Measurements from ENCODE around the gene CCNYL1.

DNA sequence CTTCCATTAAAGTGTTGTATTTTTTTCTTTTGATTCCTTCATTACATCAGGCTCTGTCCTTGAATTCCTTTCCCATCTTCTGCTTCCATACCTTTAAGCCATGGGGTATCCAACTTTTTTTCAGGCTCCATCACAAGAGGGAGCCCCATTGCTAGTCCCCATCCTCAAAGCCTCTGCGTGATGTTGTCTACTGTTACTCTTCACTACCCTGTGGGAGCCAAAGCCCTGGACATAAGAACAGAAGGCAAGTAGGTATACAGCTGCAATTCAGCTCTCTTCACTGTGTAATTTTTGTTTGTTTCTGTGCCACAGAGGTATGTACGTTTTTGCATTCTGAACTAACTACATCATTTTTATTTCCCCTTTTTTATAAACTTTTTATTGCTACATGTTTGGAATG lies 36.6 kb upstream of the CCNYL1 start:
- TF ChIP-seq, protein P1, sequence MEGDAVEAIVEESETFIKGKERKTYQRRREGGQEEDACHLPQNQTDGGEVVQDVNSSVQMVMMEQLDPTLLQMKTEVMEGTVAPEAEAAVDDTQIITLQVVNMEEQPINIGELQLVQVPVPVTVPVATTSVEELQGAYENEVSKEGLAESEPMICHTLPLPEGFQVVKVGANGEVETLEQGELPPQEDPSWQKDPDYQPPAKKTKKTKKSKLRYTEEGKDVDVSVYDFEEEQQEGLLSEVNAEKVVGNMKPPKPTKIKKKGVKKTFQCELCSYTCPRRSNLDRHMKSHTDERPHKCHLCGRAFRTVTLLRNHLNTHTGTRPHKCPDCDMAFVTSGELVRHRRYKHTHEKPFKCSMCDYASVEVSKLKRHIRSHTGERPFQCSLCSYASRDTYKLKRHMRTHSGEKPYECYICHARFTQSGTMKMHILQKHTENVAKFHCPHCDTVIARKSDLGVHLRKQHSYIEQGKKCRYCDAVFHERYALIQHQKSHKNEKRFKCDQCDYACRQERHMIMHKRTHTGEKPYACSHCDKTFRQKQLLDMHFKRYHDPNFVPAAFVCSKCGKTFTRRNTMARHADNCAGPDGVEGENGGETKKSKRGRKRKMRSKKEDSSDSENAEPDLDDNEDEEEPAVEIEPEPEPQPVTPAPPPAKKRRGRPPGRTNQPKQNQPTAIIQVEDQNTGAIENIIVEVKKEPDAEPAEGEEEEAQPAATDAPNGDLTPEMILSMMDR (IDR thresholded peaks at IDR 0.05; ENCODE audit: poor library complexity, severe bottlenecking): no peak
- no peak for TF ChIP-seq EZH2 (IDR thresholded peaks at IDR 0.05; ENCODE audit: borderline replicate concordance, insufficient read depth, low read length, poor library complexity, severe bottlenecking)
- TF ChIP-seq, protein P2, sequence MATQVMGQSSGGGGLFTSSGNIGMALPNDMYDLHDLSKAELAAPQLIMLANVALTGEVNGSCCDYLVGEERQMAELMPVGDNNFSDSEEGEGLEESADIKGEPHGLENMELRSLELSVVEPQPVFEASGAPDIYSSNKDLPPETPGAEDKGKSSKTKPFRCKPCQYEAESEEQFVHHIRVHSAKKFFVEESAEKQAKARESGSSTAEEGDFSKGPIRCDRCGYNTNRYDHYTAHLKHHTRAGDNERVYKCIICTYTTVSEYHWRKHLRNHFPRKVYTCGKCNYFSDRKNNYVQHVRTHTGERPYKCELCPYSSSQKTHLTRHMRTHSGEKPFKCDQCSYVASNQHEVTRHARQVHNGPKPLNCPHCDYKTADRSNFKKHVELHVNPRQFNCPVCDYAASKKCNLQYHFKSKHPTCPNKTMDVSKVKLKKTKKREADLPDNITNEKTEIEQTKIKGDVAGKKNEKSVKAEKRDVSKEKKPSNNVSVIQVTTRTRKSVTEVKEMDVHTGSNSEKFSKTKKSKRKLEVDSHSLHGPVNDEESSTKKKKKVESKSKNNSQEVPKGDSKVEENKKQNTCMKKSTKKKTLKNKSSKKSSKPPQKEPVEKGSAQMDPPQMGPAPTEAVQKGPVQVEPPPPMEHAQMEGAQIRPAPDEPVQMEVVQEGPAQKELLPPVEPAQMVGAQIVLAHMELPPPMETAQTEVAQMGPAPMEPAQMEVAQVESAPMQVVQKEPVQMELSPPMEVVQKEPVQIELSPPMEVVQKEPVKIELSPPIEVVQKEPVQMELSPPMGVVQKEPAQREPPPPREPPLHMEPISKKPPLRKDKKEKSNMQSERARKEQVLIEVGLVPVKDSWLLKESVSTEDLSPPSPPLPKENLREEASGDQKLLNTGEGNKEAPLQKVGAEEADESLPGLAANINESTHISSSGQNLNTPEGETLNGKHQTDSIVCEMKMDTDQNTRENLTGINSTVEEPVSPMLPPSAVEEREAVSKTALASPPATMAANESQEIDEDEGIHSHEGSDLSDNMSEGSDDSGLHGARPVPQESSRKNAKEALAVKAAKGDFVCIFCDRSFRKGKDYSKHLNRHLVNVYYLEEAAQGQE (IDR thresholded peaks at IDR 0.05; ENCODE audit: borderline replicate concordance): no peak
- no peak for TF ChIP-seq TAF1 (IDR thresholded peaks at IDR 0.05; ENCODE audit: low read depth)
- no peak for TF ChIP-seq EP300 (conservative IDR thresholded peaks at IDR 0.05; ENCODE audit: poor library complexity, severe bottlenecking)
- no peak for TF ChIP-seq POLR2AphosphoS5 (IDR thresholded peaks at IDR 0.05)
- no peak for TF ChIP-seq MXI1 (conservative IDR thresholded peaks at IDR 0.05; ENCODE audit: poor library complexity, severe bottlenecking)
- TF ChIP-seq RAD21 (conservative IDR thresholded peaks at IDR 0.05): no peak

All from neural cell (in vitro differentiated cells).